PC-3 (cell line): ENCODE measurements around the gene UBR4. TPM values are rescaled to one million over a fixed set of nuclear protein-coding genes. Genes with fewer than 3 reads are reported as not detected.
"Not testable (repeated sequence)": the region's sequence is repeated elsewhere in the genome, so short reads cannot be mapped to it uniquely, and the experiment has no call there.

ENCODE experiments used
- ATAC-seq: fragments of 200-7000 bp; cut with Tn5 transposase; 2 replicates; pipeline ENCODE4 v1.9.1; 2020; ENCODE audit warnings: mild to moderate bottlenecking, moderate library complexity
- BruUV-seq: library from RNA; stranded (reverse); fragments of 400-500 nt; replicated peaks from 2 replicates; lab custom pipeline; 2021; lab: Mats Ljungman, UMichigan
- CTCF ChIA-PET: fragments of 300-600 bp; sonication (Branson Sonifier 250); formaldehyde crosslinking; loops from one replicate; lab custom pipeline; 2022; ENCODE audit warnings: antibody characterized with exemption; lab: Charles Lee
- POLR2A ChIA-PET: fragments of 300-600 bp; sonication (Branson Sonifier 250); formaldehyde crosslinking; loops from one replicate; lab custom pipeline; 2022; ENCODE audit warnings: antibody characterized with exemption; ENCODE audit not compliant: unreplicated experiment; lab: Charles Lee
- DNase-seq: peaks from one replicate; pipeline ENCODE4 v3.0.0-alpha.2; 2015
- H2AFZ ChIP-seq: fragments of 300-600 bp; sonication (generic); 2 replicates; pipeline ENCODE4 v1.6.0; 2016; ENCODE audit warnings: antibody characterized with exemption, low read length
- H3F3A ChIP-seq: fragments of 300-600 bp; sonication (generic); one replicate; pipeline ENCODE4 v1.6.0; 2017; ENCODE audit warnings: antibody characterized with exemption, low read length, control low read depth, mild to moderate bottlenecking; ENCODE audit not compliant: unreplicated experiment
- H3K27ac ChIP-seq: fragments of 300-600 bp; sonication (generic); 2 replicates; pipeline ENCODE4 v1.5.1; 2016; ENCODE audit warnings: mild to moderate bottlenecking, low read length
- H3K27me3 ChIP-seq: fragments of 300-600 bp; sonication (generic); 2 replicates; pipeline ENCODE4 v1.6.1; 2016; ENCODE audit warnings: low read length, mixed read lengths
- H3K36me3 ChIP-seq: fragments of 300-600 bp; sonication (generic); 2 replicates; pipeline ENCODE4 v1.6.1; 2016; ENCODE audit warnings: low read depth, mixed run types, low read length, mixed read lengths
- H3K4me1 ChIP-seq: fragments of 300-600 bp; sonication (generic); 2 replicates; pipeline ENCODE4 v1.5.1; 2016; ENCODE audit warnings: low read length; ENCODE audit not compliant: insufficient read depth
- H3K4me2 ChIP-seq: fragments of 300-600 bp; sonication (generic); 2 replicates; pipeline ENCODE4 v1.6.0; 2016; ENCODE audit warnings: low read length
- H3K4me3 ChIP-seq: fragments of 300-600 bp; sonication (generic); 2 replicates; pipeline ENCODE4 v1.5.1; 2016; ENCODE audit warnings: mild to moderate bottlenecking, low read length, mixed read lengths
- H3K79me2 ChIP-seq: fragments of 300-600 bp; sonication (generic); 2 replicates; pipeline ENCODE4 v1.6.1; 2017; ENCODE audit warnings: low read length, mixed read lengths
- H3K9ac ChIP-seq: fragments of 300-600 bp; sonication (generic); 2 replicates; pipeline ENCODE4 v1.6.0; 2016; ENCODE audit warnings: mild to moderate bottlenecking, low read length
- H3K9me2 ChIP-seq: fragments of 300-600 bp; sonication (generic); replicated peaks from 2 replicates; pipeline ENCODE4 v1.6.1; 2016; ENCODE audit warnings: mixed run types, low read length, mixed read lengths
- H3K9me3 ChIP-seq: fragments of 300-600 bp; sonication (generic); 2 replicates; pipeline ENCODE4 v1.6.1; 2016; ENCODE audit warnings: low read length, mixed read lengths
- H4K20me1 ChIP-seq: fragments of 300-600 bp; sonication (generic); 2 replicates; pipeline ENCODE4 v1.6.1; 2016; ENCODE audit warnings: low read length, mixed read lengths
- CTCF ChIP-seq: fragments of 300-600 bp; sonication (generic); conservative IDR thresholded peaks from 2 replicates; pipeline ENCODE4 v1.5.1; 2017; ENCODE audit warnings: antibody characterized with exemption, low read depth, mild to moderate bottlenecking, low read length
- EZH2 ChIP-seq: fragments of 300-600 bp; sonication (generic); IDR thresholded peaks from one replicate; pipeline ENCODE4 v1.6.1; 2017; ENCODE audit warnings: antibody characterized with exemption, mild to moderate bottlenecking, low read length; ENCODE audit not compliant: unreplicated experiment
- EZH2phosphoT487 ChIP-seq: fragments of 300-600 bp; sonication (generic); IDR thresholded peaks from 2 replicates; pipeline ENCODE4 v1.6.1; 2018; ENCODE audit warnings: mild to moderate bottlenecking, antibody characterized with exemption, low read length, borderline replicate concordance
- intact Hi-C: fragments of 100-400 bp; cut with micrococcal nuclease; formaldehyde crosslinking; loops from 2 replicates; pipeline ENCODE4 v1.9.0; 2023
- total RNA-seq: library from RNA; depleted of rRNA; stranded (reverse); fragments of >200 nt; gene quantifications from 2 replicates; pipeline ENCODE4 v1.2.3, GENCODE V29; 2014

UBR4 gene
- total RNA-seq, 1 experiment from 2014 or later: 141 TPM

- Histone ChIP-seq H3K27ac (no peak overlapping the region), H3K27me3 (no peaks in the 10 kb centered on the region), H3K4me2 (no peak overlapping the region), H3K36me3 (peaks cover 58% of the 10 kb centered on the region), H3K9me2 (no peaks in the 10 kb centered on the region), H3K9ac (no peak overlapping the region), H2AFZ (no peak overlapping the region), H3F3A (no peaks in the 10 kb centered on the region), H3K4me3 (no peak overlapping the region), H3K79me2 (peaks cover 36% of the 10 kb centered on the region), H3K9me3 (no peaks in the 10 kb centered on the region), H4K20me1 (peaks cover 22% of the 10 kb centered on the region), H3K4me1 (peaks cover 15% of the 10 kb centered on the region)
- DNase-seq (no peak), ATAC-seq (no peak)
- CTCF ChIA-PET: no interaction called here
- POLR2A ChIA-PET: no interaction called here
- intact Hi-C loops: no loop called here
- TF ChIP-seq EZH2: no peak
- no peak for TF ChIP-seq EZH2phosphoT487
- TF ChIP-seq CTCF: no peak
- no TSS peak for BruUV-seq
These were observed 47.3 kb upstream of the UBR4 start for GRCh38 chr1:19257178-19257914.

GRCh38 chr1:19256301-19256700 is 46.2 kb upstream of the UBR4 start:
- H3K4me2 ChIP-seq, H3F3A ChIP-seq, DNase-seq, H3K9me2 ChIP-seq, BruUV-seq, CTCF ChIA-PET, intact Hi-C loops, H3K9ac ChIP-seq, H2AFZ ChIP-seq, H3K4me3 ChIP-seq, H3K27ac ChIP-seq, ATAC-seq, H3K9me3 ChIP-seq, H3K27me3 ChIP-seq: not testable (repeated sequence)
- POLR2A ChIA-PET: interaction anchor here (0.6 kb wide), 1 partner anchor 53 kb away, joined by 3 read pairs; no protein-coding TSS in a partner anchor
- Histone ChIP-seq H3K4me1 (peaks cover 15% of the 10 kb centered on the region), H4K20me1 (peaks cover 22% of the 10 kb centered on the region), H3K79me2 (peaks cover 46% of the 10 kb centered on the region), H3K36me3 (peaks cover 58% of the 10 kb centered on the region)

GRCh38 chr1:19255288-19255687 is 45.2 kb upstream of the UBR4 start:
- CTCF ChIA-PET: no interaction called here
- no peak for TF ChIP-seq CTCF
- no peak for TF ChIP-seq EZH2phosphoT487
- no peak for TF ChIP-seq EZH2
- no peak for DNase-seq
- intact Hi-C loops: no loop called here
- Histone ChIP-seq H3K36me3 (peaks cover 58% of the 10 kb centered on the region), H3K4me3 (no peak overlapping the region), H3K4me2 (no peak overlapping the region), H3K27ac (no peak overlapping the region), H2AFZ (no peak overlapping the region), H3K9me2 (no peaks in the 10 kb centered on the region), H3K9ac (no peak overlapping the region), H3K9me3 (no peaks in the 10 kb centered on the region), H3K79me2 (peaks cover 57% of the 10 kb centered on the region), H3K4me1 (peaks cover 18% of the 10 kb centered on the region), H3F3A (no peaks in the 10 kb centered on the region), H4K20me1 (peaks cover 25% of the 10 kb centered on the region), H3K27me3 (no peaks in the 10 kb centered on the region)
- BruUV-seq: no TSS peak
- POLR2A ChIA-PET: no interaction called here
- ATAC-seq: no peak
